Fibroblast of the conjunctiva (primary cell): Measurements from ENCODE around the gene FHIP1B.
"Not testable (repeated sequence)": the region's sequence is repeated elsewhere in the genome, so short reads cannot be mapped to it uniquely, and the experiment has no call there.

Source experiments
- DNase-seq: peaks from one replicate; pipeline ENCODE4 v3.0.0-alpha.2; 2010; ENCODE audit warnings: low read depth

The FHIP1B gene

GRCh38 chr11:6234387-6235107, at the start of gene FHIP1B:
Gene FHIP1B, minus strand, starts transcription at chr11:6234636. Its CDS starts 10,120 bp downstream, at chr11:6224516.
- peak; percentile 100 for DNase-seq

- no peak for DNase-seq
These were observed 49.1 kb upstream of the FHIP1B start for GRCh38 chr11:6283453-6284023.

GRCh38 chr11:6280809-6281208, 46.4 kb upstream of the FHIP1B start:
- DNase-seq = not testable (repeated sequence)

GRCh38 chr11:6273188-6273587, 38.8 kb upstream of the FHIP1B start:
- no peak for DNase-seq

- DNase-seq = no peak
These were observed 37.2 kb upstream of the FHIP1B start for GRCh38 chr11:6271598-6271997.

- DNase-seq = no peak
These were observed 36.3 kb upstream of the FHIP1B start for GRCh38 chr11:6270584-6271246.

GRCh38 chr11:6269994-6270393, 35.6 kb upstream of the FHIP1B start:
- no peak for DNase-seq

GRCh38 chr11:6268820-6269219, 34.4 kb upstream of the FHIP1B start:
- no peak for DNase-seq

- DNase-seq = no peak
These were observed 29.2 kb upstream of the FHIP1B start for GRCh38 chr11:6263662-6264061.

GRCh38 chr11:6260207-6260726, 25.8 kb upstream of the FHIP1B start:
- no peak for DNase-seq

- no peak for DNase-seq
These were observed 24.2 kb upstream of the FHIP1B start for GRCh38 chr11:6258571-6259081.

GRCh38 chr11:6258141-6258540, 23.7 kb upstream of the FHIP1B start:
- DNase-seq = no peak

- no peak for DNase-seq
These were observed 18.8 kb upstream of the FHIP1B start for GRCh38 chr11:6253197-6253596.

GRCh38 chr11:6251990-6252473, 17.6 kb upstream of the FHIP1B start:
- DNase-seq = no peak

- DNase-seq = peak; percentile 30
These were observed 16.8 kb upstream of the FHIP1B start for GRCh38 chr11:6251120-6251733.

- peak; percentile 61 for DNase-seq
These were observed 15.5 kb upstream of the FHIP1B start for GRCh38 chr11:6249770-6250555.

- not testable (repeated sequence) for DNase-seq
These were observed 14.5 kb upstream of the FHIP1B start for GRCh38 chr11:6248897-6249296.

GRCh38 chr11:6248248-6248647, 13.8 kb upstream of the FHIP1B start:
- DNase-seq = peak; percentile 29

- no peak for DNase-seq
These were observed 11.1 kb upstream of the FHIP1B start for GRCh38 chr11:6245536-6245935.

GRCh38 chr11:6241316-6241715, 6.9 kb upstream of the FHIP1B start:
- DNase-seq = no peak

- no peak for DNase-seq
These were observed 6.3 kb upstream of the FHIP1B start for GRCh38 chr11:6240781-6241180.
